Fibroblast of skin of scalp (primary cell): Measurements from ENCODE around the gene CD28.
"Not testable (repeated sequence)": the region's sequence is repeated elsewhere in the genome, so short reads cannot be mapped to it uniquely, and the experiment has no call there.

Experiments
- DNase-seq: peaks from one replicate; pipeline ENCODE4 v3.0.0-alpha.2; 2013

CD28 gene

DNA sequence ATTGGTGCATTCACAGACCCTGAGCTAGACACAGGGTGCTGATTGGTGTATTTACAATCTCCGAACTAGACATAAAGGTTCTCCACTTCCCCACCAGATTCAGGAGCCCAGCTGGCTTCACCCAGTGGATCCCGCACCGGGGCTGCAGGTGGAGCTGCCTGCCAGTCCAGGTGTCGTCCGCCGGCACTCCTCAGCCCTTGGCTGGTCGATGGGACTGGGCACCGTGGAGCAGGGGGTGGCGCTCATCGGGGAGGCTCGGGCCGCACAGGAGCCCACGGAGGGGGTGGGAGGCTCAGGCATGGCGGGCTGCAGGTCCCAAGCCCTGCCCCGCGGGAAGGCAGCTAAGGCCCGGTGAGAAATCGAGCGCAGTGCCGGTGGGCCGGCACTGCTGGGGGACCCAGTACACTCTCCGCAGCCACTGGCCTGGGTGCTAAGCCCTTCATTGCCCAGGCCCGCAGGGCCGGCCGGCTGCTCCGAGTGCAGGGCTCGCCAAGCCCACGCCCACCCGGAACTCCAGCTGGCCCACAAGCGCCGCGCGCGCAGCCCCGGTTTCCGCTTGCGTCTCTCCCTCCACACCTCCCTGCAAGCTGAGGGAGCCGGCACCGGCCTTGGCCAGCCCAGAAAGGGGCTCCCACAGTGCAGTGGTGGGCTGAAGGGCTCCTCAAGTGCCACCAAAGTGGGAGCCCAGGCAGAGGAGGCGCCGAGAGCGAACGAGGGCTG, 79.1 kb downstream of the CD28 start:
- DNase-seq: not testable (repeated sequence)

DNA sequence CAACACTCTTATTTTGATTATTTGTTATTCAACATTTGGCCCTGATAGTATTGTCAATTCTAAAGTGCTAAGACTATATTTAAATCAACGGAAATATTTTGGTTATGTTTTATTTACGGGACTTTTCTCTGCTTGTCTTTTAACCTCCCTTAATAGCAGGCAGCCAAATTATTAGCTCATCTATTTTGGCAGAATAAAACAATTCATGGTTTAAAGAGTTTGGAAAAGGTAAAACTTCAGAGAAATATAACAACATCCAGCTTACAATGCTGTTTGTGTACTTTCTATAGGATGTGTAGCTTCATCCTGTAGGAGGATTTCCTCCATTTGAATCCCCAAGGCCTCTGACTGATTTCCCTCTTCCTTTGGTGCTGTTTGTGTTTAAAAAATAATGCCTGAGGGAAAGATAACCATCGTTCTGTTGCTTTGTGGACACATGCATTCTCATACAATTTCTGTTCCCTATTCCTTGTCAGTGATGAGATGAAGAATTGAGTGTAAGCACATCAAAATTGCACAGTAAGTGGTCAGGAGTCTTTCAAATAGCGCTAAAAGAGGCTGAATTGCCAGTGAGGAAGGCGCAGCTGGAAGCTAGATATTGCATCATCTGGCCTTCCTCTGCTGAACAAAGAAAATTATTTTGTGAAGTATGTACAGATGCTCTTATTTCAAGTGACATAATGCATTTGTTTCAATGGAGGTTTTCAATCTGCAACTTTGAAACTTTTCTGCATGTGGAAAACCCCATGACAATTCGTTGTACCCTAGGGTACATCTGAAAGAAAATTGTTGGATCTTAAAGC, 80.3 kb downstream of the CD28 start:
- peak; percentile 83 for DNase-seq

DNA sequence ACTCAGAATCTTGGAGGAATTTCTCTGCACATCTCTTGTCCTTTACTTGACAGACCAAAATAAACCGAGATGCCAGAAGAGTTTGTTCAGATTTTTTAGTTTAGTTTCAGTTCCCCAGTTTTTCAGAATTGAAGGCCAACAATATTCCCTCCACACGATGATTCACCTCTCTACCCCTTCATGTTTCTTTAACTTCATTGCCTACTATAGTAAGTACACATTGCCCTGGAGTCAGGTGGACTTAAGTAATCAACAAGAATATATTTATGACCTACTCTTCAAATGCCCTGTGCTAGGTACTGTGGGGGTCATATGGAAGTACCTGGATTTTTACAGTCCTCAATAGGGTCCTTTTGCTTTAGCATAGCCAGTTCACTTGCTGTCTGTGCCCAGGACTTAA, 81.5 kb downstream of the CD28 start:
- no peak for DNase-seq
